GM21515 (cell line): ENCODE results near the gene CLCN6.

Experiments used
- ATAC-seq: cut with Tn5 transposase; IDR thresholded peaks from one replicate; pipeline ENCODE4 v1.9.1; 2021; ENCODE audit not compliant: unreplicated experiment

Gene CLCN6

DNA sequence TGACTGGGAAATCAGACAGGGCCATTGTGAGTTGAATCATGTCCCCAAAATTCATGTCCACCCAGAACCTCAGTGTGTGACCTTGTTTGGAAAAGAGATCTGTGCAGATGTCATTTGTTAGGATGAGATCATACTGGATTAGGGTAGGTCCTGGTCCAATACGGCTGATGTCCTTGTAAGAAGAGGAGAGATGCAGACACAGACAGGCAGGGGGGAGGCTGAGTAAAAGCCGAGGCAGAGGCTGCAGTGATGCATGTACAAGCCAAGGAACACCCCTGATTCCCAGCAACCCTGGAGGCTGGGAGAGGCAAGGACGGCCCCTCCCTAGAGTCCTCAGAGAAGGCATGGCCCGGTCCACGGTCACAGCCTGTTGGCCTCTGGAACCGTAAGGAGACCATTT, 68.6 kb downstream of the CLCN6 start:
- ATAC-seq = no peak

DNA sequence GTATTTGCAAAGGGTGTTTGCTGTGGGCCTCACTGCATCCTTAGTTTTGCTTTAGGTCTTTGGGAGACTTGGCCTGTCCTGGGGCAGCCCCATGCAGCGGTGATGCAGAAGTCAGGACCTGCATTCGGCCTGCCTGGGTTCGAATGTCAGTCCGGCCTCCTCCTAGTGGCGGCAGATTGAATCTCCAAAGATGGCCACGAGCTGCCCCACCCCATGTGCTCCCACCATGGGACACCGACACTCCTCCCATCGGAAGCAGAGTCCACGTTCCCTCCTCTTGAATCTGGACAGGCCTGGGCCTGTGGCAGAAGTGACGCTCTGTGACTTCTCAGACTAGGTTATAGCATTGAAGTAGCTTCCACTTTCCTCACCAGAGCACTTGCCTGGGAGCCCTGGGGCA, 69.1 kb downstream of the CLCN6 start:
- no peak for ATAC-seq

DNA sequence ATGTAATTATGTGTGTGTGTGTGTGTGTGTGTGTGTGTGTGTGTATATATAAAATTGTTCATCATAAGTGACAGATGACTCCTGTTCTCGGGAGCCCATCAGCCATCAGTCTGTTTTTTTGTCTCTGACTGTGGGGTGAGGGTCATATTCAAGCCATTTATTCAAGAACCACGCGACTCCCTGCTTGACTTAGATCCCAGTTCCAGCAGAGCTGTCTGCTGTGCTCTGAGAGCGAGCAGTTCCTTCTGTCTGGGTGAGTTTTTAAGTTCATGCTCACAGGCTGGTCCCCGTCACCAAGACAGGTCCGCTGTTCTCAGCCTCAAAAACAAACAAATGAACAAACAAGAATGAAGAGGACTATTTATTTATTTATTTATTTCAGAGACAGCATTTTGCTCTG, 71.1 kb downstream of the CLCN6 start:
- ATAC-seq = no peak

DNA sequence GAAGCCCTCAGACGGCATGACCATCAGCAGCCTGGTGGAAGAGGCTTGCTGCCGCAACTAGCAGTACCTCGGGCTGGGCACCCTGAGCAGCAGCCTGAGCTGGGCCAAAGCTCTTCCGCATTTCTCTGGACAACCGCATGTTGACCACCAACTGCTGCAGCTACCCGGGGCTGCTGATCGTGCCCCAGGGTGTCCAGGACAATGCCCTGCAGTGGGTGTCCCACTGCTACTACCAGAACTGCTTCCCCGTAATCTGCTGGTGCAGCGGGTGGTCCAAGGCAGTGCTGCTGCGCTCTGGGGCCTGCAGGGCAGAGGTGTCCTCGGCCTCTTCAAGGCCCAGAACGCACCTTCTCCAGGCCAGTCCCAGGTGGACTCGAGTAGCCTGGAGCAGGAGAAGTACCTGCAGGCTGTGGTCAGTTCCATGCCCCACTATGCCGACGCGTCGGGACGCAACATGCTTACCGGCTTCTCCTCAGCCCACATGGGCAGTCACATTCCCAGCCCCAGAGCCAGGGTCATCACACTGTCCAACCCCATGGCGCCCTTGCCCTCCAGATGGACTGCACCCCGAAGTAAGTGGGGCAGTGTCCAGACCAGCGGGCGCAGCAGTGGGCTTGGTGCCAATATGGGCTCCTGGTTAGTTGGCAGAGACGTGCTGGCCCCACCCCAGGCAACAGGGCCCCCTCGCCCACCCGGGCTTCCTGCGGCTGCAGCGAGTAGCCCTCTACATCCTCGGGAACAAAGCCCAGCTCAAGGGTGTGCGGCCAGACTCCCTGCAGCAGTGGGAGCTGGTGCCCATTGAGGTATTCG, 72.3 kb downstream of the CLCN6 start:
- ATAC-seq = no peak

DNA sequence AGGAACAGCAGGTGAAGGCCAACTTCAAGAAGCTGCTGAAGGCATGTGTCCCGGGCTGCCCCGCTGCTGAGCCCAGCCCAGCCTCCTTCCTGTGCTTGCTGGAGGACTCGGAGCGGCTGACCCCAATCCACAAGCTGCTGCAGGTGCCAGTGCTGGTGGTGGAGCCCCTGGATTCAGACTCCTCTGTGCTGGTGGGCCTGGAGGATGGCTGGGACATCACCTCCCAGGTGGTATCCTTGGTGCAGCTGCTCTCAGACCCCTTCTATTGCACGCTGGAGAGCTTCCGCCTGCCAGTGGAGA, 72.8 kb downstream of the CLCN6 start:
- ATAC-seq = no peak

DNA sequence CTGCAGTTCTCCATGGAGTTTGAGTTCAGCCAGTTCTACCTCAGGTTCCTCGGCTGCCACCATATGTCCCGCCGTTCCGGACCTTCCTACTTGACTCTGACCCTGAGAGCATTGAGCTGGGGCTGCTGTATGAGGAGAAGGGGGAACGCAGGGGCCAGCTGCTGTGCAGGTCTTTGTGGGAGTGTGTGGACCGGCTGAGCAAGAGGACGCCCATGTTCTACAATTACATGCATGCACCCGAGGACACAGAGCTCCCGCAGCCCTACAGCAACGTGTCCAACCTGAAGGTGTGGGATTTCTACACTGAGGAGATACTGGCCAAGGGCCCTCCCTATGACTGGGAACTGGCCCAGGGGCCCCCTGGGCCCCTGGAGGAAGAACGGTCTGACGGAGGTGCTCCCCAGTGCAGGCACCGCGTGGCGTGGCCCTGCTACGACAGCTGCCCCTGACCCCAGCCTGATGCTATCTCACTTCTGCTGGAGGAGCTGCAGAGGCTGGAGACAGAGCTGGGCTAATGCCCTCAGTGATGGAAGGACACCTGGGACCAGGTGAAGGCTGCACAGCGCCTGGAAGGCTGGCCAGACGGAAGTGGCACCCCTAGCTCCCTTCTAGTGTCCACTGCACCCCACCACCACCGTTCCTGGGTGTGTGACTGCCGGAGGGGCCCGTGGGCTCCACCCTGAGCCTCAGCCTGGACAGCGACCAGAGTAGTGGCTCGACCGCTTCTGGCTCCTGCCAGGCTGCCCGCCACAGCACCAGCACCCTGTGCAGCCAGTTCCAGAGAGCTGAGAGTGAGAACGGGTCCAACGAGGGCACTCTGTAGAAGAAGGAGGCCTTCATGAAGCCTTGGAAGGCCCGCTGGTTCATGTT, 73.6 kb downstream of the CLCN6 start:
- no peak for ATAC-seq

DNA sequence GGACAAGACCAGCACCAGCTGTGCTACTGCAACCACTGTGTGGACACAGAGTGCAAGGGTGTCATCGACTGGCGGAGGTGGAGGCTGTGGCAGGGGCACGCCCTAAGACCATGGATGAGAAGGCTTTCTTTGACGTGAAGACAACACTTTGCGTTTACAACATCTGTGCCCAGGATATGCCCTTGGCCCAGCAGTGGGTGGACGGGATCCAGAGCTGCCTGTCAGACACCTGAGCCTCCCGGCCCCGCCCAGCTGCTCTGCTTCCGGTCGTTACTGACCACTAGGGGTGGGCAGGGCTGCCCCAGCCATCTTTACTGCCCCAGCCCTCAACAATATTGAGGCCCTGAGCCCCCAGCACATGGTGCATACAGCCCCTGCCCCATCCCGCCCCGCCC, 74.2 kb downstream of the CLCN6 start:
- no peak for ATAC-seq

DNA sequence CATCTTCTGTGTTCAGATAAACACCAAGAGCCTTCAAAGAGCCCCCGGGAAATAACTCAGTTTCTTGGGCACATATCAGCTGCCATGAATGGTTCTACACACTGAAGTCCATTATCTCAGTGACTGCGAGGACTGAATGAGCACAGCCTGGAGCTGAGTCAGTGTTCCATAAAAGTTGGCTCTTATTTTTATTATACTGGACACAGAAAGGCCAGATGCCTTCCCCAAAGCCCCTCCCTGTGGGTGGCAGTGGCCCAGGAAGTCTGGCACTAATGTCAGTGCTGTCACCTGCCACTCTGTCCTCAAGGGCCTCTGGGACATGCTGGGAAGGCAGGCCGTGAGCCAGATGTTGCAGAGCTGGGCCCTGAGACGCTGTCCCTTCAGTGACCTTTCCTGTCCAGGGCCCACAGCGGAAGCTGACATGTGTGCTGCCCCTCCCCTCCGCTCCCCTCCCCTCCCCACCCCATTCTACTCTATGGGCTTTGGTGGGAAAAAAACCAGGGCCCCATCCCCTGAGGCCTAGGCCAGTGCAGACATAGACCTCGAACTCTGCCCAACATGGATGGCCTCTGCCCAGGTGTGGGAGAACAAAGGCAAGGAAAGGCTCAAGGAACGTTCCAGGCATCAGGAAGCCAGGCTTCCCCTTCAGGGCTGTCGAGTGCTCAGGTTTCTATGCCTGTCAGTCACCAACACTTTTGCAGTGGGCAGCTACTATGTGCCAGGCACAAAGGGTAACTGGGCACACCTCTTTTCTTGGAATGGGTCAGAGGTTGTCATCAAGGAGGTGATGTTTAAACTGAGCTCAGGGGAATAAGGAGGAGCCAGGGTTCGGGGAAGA, 75.1 kb downstream of the CLCN6 start:
- ATAC-seq = no peak

DNA sequence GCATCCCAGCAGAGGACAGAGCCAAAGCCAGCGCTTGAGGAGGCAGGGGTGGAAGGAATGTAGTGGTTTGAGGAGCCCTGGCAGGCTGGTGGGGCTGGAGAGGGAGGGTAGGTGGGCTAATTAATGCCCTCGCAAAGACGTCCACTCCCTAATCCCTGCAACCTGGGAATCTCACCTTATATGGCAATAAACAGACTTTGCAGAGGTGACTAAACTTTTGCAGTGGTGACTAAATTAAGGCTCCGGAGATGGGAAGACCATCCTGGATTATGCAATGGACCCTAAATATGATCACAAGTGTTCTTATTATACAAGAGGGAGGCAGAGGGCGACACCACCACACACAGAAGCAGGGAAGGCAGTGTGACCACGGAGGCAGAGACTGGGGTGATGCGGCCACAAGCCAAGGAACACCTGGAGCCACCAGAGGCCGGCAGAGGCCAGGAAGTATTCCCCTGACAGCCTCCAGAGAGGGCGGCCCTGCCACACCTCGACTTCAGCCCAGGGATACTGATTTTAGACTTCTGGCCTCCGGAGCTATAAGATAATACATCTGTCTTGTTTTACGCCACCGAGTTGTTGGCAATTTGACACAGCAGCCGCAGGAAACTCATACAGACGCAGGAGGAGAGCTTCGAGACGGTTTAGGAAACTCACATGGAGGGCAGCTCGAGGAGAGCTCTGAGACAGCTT, 75.9 kb downstream of the CLCN6 start:
- no peak for ATAC-seq

DNA sequence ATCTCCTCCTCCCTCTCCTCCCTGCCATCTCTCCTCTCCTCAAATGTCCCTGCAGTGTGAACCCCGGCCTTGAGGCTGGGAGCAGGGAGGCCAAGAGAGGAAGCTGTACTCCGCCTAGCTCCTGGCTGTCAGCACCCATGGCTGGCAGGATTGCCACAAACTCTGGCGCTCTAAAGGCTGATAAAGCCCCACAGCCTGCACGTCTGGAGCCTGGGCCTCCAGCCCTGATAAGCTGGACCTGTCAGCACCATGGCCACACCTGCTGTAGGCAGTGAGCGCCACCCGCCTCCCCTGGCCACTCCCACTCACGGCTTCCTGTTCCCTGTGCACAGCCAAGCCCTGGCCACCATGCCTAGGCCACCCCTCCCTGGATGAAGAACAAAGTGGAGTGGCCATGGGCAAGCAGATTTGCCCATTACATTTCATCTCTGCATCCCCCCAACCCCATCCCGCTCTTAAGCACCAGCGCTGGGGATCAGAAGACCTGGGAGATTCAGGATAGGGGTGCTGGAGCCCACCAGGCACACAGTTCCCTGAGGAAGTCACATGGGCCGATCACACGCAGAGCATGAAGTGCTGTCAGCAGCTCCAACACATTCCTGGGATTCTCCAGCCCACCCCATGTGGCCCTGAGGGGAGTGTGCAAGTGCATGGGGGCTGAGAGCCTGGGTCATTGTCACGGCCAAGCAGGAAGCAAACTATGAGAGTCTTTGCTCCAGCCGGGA, 77.0 kb downstream of the CLCN6 start:
- no peak for ATAC-seq

DNA sequence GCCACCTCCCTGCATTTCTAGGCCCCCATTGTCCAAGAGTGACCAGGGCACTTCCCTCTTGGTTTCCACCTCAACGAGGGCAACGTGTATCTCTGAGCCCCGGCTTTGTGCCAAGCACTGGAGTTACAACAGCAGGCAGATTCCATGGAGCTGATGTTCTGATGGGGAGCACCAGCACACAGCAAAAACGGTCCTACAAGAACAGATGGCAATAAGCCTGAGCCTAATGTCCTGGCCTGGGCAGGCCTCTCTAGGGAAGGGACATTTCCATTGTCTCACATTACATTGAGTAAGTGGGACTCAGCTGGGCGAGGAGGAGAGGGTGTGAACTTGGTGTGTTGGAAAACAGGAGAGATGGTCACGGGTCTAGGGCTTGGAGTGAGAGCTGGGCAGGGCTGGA, 79.9 kb downstream of the CLCN6 start:
- ATAC-seq = no peak

DNA sequence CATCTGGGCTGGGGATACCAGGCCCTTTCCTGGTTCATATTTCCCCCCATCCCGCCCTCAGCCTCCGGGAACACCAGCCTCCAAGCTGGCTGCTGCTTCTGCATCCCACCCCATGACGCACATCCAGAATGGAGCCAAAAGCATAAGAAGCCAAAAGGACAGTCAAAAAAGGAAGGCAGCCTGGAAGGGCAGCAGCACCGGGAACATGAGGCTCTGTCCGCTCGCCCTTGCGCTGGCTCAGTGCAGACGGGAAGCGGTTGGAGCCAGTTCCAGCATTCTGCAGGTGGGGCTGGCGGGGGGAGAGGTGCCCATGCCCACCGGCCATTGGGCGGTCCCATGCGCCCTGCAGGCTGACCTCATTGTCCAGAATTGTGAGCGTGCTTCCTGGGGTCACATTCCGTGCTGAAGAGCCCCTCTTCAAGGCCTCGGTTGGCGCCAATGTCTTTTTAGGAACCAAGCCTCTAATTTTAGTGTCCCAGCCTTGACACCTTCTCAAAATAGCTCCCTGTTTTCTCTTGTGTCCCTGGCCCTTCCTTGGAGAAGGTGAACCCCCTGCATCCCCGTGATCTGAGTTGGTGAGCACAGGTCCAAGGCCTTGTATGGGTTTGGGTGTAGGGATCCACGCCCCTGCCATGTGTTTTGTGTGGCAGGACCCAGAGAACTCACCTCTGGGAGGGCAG, 81.1 kb downstream of the CLCN6 start:
- no peak for ATAC-seq

DNA sequence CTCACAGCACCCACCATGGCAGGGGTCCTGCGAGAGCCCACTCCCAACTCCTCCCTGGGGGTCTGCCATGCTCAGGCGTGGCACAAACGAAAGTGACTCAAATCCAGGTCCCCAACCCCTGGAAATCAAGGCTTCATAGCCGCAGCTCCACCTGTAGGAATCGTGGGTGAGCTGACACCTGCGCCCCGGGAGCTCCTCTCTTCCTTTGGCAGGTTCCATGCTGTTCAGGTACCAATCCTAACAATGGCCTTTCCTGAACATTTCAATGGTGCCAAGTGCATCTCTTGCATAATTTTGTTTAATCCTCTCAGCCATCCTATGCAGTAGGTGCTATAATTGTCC, 81.6 kb downstream of the CLCN6 start:
- ATAC-seq = no peak

DNA sequence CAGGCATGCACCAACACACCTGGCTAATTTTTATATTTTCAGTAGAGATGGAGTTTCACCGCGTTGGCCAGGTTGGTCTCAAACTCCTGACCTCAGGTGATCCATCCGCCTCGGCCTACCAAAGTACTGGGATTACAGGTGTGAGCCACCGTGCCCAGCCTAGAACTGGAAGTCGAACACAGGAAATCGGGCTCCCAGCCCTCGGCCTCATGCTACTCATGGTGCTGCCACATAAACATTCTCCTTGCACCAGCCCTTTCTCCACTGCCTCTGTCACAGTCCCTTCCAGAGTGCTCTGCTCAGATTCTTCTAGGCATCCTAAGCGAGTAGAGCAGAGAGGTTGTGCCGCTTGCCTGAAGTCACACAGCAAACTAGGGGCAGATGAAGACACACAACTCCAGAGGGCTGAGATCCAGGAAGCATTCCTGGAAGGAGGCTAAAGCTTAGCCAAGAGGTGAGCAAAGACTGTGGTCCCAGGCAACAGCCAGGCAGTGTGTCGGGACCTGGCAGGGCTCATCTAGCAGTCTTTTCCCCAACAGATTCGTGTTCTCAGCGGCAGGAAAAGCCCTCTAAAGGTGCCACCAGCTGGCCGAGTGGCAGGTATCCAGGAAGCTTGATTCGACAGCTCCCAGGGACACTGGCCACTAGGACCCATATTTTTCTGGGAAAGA, 82.3 kb downstream of the CLCN6 start:
- ATAC-seq = no peak

DNA sequence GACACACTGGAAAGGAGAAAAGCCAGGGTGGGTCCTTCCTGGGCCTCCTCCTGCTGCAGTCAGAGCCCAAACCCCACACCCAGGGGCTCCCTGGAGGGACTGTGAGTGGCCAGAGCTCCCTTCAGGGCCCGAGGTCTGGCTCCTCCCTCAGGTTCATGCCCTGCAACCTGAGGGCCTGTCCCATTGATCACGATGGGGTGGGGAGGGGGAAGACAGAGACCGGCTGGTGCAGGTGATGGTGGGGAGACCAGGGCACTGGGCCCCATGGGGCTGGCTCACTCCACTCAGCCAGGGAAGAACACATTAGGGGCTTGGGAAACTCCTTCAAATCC, 82.9 kb downstream of the CLCN6 start:
- ATAC-seq = no peak

DNA sequence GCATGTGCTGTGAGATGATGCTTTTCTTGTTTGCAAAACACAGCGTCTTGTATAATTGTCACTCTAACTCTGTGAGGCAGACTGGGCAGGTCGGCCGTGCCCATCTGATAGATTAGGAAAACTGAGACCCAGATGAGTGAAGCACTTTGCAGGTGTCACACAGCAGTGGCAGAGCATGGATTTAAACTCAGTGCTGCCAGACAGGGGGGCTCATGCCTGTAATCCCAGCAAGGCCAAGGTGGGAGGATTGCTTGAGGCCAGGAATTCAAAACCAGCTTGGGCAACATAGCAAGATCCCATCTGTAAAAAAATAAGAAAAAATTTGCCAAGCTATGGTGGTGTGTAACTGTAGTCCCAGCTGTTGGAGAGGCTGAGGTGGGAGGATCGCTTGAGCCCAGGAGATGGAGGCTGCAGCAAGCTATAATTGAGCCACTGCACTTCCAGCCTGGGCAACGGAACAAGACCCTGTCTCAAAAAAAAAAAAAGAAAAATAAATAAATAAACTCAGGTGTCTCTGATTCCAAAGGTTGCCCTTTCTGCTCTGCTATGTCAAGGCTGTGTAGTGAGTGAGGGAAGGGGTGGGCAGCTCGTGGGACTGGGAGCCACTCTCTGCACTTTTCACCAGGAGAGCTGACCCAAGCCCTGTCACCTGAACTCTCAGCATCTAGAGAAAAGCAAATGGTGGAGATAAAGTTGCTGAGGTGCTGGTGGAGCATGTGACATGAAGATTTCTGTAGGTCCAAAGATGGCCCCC, 85.6 kb downstream of the CLCN6 start:
- ATAC-seq = no peak
